ENCODE data around the gene CPLX1.
"Not testable (repeated sequence)": the region's sequence is repeated elsewhere in the genome, so short reads cannot be mapped to it uniquely, and the experiment has no call there.

CPLX1 gene

DNA sequence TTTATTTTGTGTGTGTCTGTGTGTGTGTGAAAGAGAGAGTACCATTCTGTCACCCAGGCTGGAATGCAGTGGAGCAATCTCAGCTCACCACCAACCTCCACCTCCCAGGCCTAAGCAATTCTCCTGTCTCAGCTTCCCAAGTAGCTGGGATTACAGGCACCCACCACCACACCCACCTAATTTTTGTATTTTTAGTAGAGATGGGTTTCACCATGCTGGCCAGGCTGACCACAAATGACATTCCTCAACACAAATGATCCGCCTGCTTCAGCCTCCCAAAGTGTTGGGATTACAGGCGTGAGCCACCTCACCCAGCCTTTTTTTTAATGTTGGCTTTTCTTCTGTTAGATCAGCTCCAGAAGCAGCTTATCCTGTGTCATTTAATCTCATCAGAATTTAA is 50.4 kb downstream of the CPLX1 start:
- DNase-seq (ENCODE audit: low read depth): not testable (repeated sequence)

GRCh38 chr4:774419-775092 is 51.4 kb downstream of the CPLX1 start:
- DNase-seq (ENCODE audit: low read depth): not testable (repeated sequence)

DNA sequence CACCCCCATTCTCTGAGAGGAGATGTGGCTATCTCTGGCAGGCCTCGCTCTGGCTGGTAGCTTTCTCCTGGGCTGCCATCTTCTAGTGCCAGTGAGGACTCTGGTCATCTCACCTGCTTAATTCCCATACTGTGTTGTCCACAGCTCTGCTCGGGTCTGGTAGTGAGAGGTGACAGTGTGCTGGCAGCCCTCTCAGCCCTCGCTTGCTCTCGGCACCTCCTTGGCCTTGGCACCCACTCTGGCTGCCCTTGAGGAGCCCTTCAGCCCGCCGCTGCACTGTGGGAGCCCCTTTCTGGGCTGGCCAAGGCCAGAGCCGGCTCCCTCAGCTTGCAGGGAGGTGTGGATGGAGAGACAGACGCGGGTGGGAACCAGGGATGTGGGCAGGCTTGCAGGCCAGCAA is 52.7 kb downstream of the CPLX1 start:
- DNase-seq (ENCODE audit: low read depth): no peak

- no peak for DNase-seq (ENCODE audit: low read depth)
Measured at GRCh38 chr4:772776-773175, 53.2 kb downstream of the CPLX1 start.

- DNase-seq (ENCODE audit: low read depth): no peak
Measured at GRCh38 chr4:772118-772517, 53.8 kb downstream of the CPLX1 start.

DNA sequence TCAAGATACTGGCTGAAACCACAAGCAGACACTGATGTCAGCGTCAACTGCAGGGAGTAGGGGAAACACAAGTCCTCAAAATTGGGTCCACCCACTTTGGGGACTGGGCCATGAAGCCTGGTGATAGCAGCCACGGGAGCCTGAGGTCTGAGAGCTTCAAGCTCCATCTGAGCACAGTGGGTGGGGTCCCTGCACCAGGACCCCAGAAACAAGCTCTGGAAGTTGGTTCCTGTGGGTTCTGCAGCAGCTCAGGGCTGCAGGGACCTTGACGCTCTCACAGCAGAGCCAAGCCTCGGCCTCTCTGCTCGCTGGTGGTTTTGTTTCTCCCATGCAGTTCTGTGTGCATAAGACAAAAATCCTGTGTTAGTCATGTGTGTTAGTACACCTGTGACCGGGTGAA is 54.5 kb downstream of the CPLX1 start:
- DNase-seq (ENCODE audit: low read depth): no peak

DNA sequence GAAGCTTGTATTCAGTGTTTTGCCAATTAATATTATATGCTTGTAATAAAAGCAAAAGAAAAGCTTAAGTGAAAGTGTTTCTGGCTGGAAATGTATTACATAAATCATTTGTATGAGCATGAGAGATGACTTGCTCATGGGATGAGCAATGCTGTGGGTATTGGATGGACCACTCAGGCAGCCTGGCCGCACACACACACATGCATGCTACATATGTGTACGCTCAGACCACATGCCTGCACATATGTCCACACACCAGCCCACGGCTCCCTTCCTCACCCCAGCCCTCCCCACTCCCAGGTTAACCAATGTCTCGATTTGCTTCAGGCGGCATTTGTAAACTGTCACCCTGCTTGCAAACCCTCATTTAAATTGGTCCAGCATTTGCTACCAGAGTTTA is 55.9 kb downstream of the CPLX1 start:
- DNase-seq (ENCODE audit: low read depth): no peak

DNA sequence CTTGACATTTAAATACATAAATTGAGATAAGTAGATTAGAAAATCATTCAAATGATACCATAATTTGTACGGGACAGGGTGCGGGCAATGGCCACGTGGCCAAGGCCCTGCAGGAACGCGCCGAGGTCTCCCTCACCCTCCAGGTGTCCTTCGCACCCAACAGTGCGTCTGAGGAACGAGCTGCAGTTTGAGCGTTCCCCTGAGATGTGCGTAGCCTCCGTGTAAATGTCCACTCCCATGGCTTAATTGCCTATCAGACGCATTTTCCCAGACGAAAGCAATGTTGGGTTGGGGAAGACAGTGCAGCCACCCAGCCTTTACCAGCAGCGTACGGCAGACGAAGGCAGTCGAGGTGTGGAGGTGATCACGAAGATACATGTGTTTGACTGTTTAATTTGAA is 56.4 kb downstream of the CPLX1 start:
- no peak for DNase-seq (ENCODE audit: low read depth)

DNA sequence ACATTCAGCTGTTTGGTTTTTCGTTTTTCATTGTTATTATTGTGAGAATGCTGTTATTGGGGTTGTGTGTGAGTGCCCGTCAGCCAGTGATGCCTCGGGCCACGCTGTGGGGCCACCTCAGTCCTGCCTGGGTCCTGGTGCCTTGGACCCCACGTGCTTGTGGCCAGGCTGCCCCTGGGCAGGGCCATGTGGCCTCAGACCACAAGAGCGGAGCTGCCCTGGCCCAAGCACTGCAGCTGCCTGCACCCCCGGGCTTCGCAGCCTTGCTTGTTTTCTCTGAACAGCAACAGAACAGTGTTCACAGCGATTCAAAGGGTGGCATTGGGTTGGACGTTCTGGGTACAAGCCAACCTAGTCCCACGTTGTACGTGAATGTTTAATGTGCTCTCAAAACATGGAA is 56.9 kb downstream of the CPLX1 start:
- DNase-seq (ENCODE audit: low read depth): no peak

DNA sequence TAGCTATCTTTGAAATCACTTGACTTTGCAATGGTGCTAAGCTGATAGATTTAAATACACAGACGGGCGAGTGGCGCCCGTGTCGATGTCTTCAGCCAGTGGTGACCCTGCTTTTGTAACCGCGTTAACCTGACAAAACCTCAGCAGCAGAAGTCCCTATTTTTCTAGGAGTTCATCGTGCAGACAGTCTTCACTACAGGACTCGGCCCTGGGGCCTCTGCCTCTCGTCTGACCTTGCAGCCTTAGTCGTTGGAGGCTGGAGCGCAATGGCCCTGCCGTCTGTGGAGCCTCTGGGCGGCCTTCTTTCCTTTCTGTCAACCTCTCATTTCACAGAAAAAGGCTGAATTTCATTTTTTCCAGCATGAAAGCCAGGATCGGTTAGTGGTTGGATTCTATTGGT is 57.9 kb downstream of the CPLX1 start:
- DNase-seq (ENCODE audit: low read depth): no peak

DNA sequence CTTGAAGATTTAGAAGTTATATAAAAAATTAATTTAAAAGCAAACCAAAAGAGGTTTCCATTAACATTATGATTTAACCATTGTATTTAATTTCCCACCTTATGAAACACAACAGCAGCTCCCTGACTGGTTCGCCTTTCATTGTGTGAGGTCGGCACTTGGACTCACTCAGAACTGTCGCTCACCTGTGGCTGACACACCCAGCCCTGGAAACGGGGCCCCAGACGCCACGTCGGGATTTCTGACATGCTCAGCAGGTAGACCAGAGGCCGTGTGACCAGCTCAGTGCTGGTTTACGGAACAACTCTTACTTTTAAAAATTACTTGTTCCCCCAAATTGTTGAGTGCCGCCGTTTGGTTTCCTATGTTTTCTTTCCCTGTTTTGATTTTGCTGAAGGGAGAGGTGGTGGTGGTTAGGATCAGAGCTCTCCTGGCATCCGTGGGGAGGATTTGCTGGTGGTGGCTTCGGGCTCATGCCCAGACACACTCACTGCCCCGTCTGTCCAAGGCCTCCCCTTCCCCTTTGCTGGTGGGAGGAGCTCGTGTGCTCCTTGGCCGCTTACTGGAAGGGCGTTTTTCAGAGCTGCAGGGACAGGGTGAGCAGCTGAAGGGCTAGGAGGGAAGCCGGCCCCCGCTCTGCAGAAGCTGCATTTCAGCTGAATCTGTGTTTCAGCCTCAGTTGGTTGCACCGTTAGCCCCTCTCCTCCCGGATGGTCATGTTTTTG is 59.2 kb downstream of the CPLX1 start:
- no peak for DNase-seq (ENCODE audit: low read depth)

DNA sequence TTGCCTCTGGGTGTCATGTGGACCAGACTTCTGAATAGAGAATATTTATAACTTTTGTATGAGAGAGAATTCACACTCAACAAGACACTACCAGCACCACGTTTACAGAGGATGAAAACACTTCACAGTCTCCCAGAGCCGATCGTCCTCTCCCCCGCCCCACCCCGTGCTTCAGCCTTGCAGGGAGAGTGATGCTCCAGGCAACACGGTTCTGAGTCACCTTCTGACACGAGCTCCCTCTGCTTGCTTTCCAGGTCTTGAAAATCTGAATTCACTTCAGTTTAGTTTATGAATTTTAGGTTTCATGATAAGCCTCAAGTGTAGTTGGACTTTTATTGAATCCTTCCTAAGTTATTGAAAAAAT is 59.8 kb downstream of the CPLX1 start:
- no peak for DNase-seq (ENCODE audit: low read depth)

GRCh38 chr4:764405-765169 is 61.3 kb downstream of the CPLX1 start:
- DNase-seq (ENCODE audit: low read depth): no peak

DNA sequence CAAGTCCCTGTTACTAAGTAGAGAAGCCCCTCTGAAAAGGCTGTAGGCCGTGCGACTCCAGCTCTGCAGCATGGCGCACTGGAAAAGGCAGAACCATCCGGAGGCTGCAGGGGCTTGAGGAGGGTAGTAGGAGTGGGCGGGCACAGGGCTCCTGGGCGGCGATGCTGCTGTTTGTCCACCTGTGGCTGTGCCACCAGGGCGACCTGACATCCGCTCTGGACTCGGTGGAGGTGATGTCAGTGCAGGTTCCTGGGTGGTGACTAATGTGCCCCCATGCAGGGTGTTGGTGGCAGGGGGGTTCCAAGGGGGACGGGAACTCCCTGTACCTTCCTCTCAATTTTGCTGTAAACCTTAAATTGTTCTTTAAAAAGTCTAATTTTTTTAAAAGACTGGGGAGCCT is 62.0 kb downstream of the CPLX1 start:
- DNase-seq (ENCODE audit: low read depth): no peak

DNA sequence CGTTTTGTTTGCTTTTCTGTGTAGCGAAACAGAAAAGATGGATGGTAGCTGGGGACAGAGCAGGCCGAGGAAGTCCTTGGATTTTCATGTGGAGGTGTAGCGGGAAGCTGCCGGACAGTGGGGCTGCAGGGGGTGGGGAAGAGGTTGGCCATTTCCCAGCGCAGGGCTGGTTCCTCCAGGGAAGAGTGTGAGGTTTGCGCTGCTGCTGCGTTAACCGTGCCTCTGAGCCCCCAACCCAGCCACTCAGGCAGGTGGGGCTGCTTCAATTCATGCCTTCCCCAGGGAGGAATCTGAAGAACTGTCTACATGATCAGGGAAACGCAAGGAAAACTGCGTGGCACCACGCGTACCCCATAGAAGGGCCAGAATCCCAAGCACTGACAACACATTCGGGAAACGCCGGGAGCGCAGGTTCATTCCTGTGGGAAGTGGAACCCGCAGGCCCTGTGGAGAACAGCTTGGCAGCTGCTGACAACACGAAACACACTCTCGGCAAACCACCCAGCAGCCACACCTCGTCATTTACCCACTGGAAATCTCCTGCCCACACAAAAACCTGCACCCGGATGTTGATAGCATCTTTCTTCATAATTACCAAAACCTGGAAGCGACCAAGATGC is 62.6 kb downstream of the CPLX1 start:
- DNase-seq (ENCODE audit: low read depth): no peak

DNA sequence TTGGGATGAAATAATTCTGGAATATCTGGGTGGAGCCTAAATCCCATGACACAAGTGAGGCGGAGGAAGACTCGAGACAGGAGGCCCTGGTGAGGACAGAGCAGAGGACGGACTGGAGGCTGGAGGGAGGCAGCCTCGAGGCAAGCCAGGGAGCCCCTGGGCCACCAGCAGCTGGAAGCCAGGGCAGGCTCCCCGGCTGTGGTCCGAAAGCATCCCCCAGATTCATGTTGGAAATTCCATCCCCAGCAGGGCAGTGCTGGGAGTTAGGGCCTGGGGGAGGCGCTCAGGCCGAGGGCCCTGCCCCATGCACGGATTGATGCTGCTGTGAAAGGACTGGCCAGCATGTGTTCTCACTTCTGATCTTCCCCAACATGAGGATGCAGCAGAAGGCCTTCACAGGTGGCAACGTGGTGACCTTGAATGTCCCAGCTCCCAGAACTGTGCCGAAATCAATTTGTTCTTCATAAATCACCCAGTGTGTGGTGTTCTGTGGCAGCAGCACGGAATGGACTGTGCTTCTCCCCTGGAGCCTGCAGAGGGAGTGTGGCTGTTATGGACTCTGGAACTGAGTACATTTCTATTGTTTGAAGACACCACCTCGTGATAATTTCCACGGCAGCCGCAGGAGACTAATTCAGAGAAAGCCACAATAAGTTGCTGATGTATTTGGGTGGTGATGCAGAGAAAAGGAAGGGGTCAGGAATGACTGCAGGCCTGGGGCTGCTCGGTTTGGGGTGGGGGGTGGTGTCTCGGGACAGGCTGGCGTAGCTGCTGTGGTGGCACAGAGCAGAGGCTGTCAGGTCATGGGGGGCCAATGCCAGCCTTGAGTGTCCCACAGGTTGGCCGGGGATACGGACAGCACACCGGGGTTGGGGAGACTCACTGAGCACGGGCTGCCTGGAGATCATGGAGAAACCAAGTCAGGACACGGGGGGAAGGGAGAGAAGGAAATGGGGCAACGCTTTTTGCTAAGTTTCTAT is 63.4 kb downstream of the CPLX1 start:
- DNase-seq (ENCODE audit: low read depth): no peak

- no peak for DNase-seq (ENCODE audit: low read depth)
Measured at GRCh38 chr4:761739-762138, 64.2 kb downstream of the CPLX1 start.

DNA sequence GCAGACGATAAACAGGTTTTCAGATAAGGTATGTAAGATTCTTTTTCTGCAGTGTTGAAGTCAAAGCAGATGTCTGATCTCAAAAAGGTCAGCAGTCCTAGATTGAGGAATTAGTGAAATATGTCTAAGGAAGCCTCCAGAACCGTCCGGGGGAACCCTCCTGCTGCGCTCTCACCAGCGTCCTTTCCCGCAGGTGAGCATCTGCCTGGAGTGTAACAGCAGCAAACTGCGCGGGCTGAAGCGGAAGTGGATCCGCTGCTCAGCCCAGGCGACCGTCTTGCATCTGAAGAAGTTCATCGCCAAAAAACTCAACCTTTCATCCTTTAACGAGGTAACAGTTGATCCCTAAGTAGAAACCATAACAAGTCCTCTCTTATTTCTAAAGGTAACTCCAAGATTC is 64.8 kb downstream of the CPLX1 start:
- no peak for DNase-seq (ENCODE audit: low read depth)

DNA sequence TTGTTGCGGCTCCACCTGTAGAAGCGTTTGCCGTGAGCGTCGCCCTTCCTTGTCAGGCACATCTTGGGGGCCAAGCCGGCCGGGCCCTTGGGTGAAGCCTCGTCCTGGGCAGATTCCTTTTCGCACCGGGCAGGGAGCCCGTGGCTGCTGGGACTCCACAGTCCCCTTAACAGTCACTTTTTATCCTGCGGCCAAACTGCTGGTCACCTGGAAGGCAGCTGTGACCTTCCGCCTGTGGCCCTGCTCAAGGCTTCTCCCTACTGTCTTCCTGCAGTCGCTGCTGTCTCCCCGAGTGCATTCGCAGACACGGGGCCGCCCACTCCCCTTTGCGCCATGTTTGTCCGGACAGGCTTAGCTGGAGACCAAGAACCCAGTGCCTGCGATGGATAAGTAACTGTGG is 65.3 kb downstream of the CPLX1 start:
- DNase-seq (ENCODE audit: low read depth): no peak

DNA sequence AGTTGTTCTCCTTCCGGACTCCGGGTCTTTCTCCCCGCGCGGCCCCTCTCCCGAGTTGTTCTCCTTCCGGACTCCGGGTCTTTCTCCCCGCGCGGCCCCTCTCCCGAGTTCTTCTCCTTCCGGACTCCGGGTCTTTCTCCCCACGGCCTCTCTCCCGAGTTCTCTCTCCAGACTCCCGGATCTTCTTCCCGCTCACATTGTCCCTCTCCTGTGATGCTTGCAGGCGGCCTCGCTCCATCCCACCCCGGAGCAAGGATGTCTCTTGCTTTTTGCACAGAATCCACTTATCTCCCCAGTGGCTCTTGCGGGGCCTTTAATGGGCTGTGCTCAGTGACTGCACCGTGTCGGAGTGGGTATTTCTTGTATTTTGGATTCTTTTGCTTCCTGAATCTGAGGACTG is 66.1 kb downstream of the CPLX1 start:
- not testable (repeated sequence) for DNase-seq (ENCODE audit: low read depth)

- no peak for DNase-seq (ENCODE audit: low read depth)
Measured at GRCh38 chr4:757111-757510, 68.8 kb downstream of the CPLX1 start.

Data from fibroblast of the conjunctiva (primary cell).